Breast epithelium (tissue), 4 donors: ENCODE results near the gene ST14. TPM values are rescaled to one million over a fixed set of nuclear protein-coding genes. Genes with fewer than 3 reads are reported as not detected.
A peak's percentile ranks its signal among the peaks of the same experiment; 100 is the strongest.

Source experiments
- DNase-seq, 2 donors: peaks; one replicate each; pipeline ENCODE4 v3.0.0-alpha.2; 2019; ENCODE audit warnings: low spot score in 2 of 2
- H3K27ac ChIP-seq, 2 donors: fragments of 200-600 bp; sonication (generic) in 1 of 2; one replicate each; pipeline ENCODE4 v1.5.1; 2016 to 2019; ENCODE audit warnings: mild to moderate bottlenecking in 1 of 2
- H3K27me3 ChIP-seq, 2 donors: fragments of 200-600 bp; sonication (generic) in 1 of 2; one replicate each; pipeline versions ENCODE4 v1.5.1 to v1.6.0; 2017 to 2019; ENCODE audit warnings: control low read depth in 1 of 2, mild to moderate bottlenecking in 1 of 2
- H3K36me3 ChIP-seq: fragments of 200-600 bp; one replicate; pipeline ENCODE4 v1.5.1; 2019
- H3K4me1 ChIP-seq, 2 donors: fragments of 200-600 bp; sonication (generic); one replicate each; pipeline ENCODE4 v1.5.1; 2016 to 2019; ENCODE audit warnings: control low read depth in 1 of 2
- H3K4me3 ChIP-seq, 3 donors: fragments of 200-600 bp; sonication (generic); 1 replicate in 2 of 3; 2 replicates in 1 of 3; pipeline ENCODE4 v1.5.1; 2016 to 2019; ENCODE audit warnings: mild to moderate bottlenecking in 3 of 3, moderate library complexity in 2 of 3
- H3K9me3 ChIP-seq, 2 donors: fragments of 200-600 bp; sonication (generic) in 1 of 2; one replicate each; pipeline ENCODE4 v1.5.1; 2016 to 2019; ENCODE audit warnings: control low read depth in 1 of 2
- CTCF ChIP-seq, 3 donors: fragments of 450-650 bp; IDR thresholded peaks; one replicate each; pipeline ENCODE4 v1.5.1; 2016 to 2017; ENCODE audit warnings: antibody characterized with exemption in 3 of 3, mild to moderate bottlenecking in 3 of 3, moderate library complexity in 3 of 3
- POLR2A ChIP-seq: fragments of 450-650 bp; IDR thresholded peaks from one replicate; pipeline ENCODE4 v1.6.1; 2016; ENCODE audit warnings: antibody characterized with exemption, mild to moderate bottlenecking, moderate library complexity
- POLR2AphosphoS5 ChIP-seq, 3 donors: sonication (generic); formaldehyde crosslinking; IDR thresholded peaks; one replicate each; pipeline ENCODE4 v1.6.1; 2017; ENCODE audit warnings: antibody characterized with exemption in 3 of 3
- intact Hi-C: fragments of 100-400 bp; cut with DNase I; formaldehyde crosslinking; loops from one replicate; pipeline ENCODE4 v1.15.1; 2023; ENCODE audit warnings: low total_unique reads
- total RNA-seq, 3 donors: library from RNA; depleted of rRNA; stranded (reverse); fragments of >200 nt; gene quantifications; one replicate each; pipeline ENCODE4 v1.1.0, GENCODE V29; 2016

The ST14 gene
- total RNA-seq, 3 donors from 2014 or later: 9.9 to 89.0 (median 48.5) TPM

DNA sequence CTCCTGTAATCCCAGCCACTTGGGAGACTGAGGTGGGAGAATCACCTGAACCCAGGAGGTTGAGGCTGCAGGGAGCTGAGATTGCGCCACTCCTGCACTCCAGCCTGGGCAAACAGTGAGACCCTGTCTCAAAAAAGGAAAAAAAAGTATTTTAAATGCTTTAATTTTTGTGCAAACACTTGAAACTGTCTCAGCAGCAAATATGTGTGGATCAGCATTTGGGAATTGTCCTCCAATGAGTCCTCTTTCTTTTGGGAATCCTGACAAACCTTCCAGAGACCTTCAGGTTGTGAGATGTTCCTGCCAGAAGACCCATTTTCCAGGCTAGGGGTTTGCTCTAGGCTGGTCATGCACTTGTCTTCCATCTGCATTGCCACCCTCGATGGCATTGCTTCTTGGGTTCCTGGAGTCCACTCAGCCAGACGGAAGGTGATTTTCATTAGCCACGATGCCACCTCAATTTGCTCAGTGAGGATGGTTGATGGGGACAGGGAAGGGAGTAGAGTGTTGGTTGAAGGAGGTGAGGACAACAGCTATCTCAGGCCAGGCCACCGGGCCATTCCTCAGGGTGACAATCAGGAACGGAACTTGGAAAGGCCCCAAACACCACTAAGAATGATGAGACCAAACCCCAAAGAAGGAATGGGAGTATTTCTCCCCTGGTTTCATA is 55.4 kb downstream of the ST14 start:
- peak in 1 of 2 donors; percentile 3 for DNase-seq
- Histone ChIP-seq H3K4me3 (no peak overlapping the region), H3K27me3 (no peaks in the 10 kb centered on the region), H3K4me1 (no peaks in the 10 kb centered on the region), H3K27ac (no peak overlapping the region), H3K36me3 (no peaks in the 10 kb centered on the region), H3K9me3 (no peaks in the 10 kb centered on the region)
- intact Hi-C loops: no loop called here
- TF ChIP-seq CTCF (IDR thresholded peaks at IDR 0.05): no peak
- no peak for TF ChIP-seq POLR2A
- TF ChIP-seq POLR2AphosphoS5 (IDR thresholded peaks at IDR 0.05): no peak

DNA sequence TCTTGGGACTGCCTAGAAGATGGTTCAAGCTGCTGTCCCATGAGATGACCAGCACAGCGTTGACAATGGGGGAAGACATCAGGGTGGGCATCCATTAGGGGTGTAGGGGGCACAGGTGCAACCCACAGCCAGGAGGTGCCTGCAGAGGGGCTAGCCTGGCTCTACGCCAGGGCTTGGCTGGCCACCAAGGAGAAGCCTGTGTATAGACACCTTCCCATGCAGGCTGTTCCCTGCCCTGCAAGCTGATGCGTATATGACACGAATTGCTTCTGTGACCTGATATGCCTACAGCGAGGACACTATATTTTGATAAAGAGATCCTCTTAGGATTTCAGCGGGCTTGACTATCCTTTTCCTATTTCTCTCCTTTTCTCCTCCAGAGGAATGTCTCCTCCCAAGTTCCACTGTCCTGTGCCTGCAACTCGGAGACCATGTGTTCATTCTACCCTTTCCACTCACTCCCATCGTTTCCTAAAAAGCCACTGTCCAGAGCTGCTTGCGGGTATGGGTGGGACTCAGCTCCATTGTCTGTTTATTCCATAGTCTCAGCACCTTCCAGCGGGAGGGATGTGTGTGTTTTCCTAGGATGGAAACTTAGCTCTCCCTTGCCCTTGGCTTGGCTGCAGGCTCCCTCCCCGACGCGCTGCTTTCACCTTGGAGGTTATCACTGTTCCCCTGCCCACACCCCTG is 56.1 kb downstream of the ST14 start:
- no peak overlapping the region for H3K4me3 ChIP-seq
- no peaks in the 10 kb centered on the region for H3K27me3 ChIP-seq
- no peak overlapping the region for H3K27ac ChIP-seq
- H3K9me3 ChIP-seq: no peaks in the 10 kb centered on the region
- no peaks in the 10 kb centered on the region for H3K4me1 ChIP-seq
- intact Hi-C loops: no loop called here
- peak in 1 of 2 donors; percentile 12 for DNase-seq
- H3K36me3 ChIP-seq: no peaks in the 10 kb centered on the region
- TF ChIP-seq POLR2A (no peak), CTCF (IDR thresholded peaks at IDR 0.05) (no peak), POLR2AphosphoS5 (IDR thresholded peaks at IDR 0.05) (no peak)

- DNase-seq: peak in 1 of 2 donors; percentile 7
- H3K27ac ChIP-seq: no peak overlapping the region
- TF ChIP-seq CTCF (IDR thresholded peaks at IDR 0.05): no peak
- TF ChIP-seq POLR2AphosphoS5 (IDR thresholded peaks at IDR 0.05): no peak
- TF ChIP-seq POLR2A: no peak
- H3K27me3 ChIP-seq: no peaks in the 10 kb centered on the region
- intact Hi-C loops: no loop called here
- no peaks in the 10 kb centered on the region for H3K36me3 ChIP-seq
- no peaks in the 10 kb centered on the region for H3K4me1 ChIP-seq
- H3K9me3 ChIP-seq: no peaks in the 10 kb centered on the region
- H3K4me3 ChIP-seq: no peak overlapping the region
These were observed 56.6 kb downstream of the ST14 start for GRCh38 chr11:130216221-130216550.

DNA sequence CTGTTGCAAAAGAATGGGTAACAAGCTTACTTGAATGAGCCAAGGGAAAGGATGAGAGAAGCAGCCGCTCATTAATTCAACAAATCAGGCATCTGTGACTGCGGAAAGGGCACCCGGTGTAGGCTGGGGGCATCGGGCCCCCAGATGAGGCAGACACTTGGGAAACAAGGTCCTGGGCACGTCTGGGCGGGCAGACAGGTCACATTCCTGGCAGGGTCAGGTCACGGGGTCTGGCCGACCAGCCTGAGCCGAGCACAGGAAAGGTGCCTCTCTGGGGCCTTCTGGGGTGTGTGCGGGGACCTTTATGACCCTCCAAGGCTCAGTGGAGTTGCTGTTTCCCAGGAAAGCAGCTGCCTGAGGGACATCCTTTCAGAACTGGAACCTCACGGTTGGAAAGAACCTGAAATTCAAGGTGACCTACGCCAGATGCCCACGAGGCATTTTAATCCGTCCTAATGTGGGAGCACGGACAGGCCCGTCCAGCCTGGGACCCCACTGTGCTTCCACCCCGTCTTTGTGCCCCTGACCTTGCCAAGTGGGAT is 57.1 kb downstream of the ST14 start:
- intact Hi-C loops: no loop called here
- TF ChIP-seq POLR2AphosphoS5 (IDR thresholded peaks at IDR 0.05) (no peak), CTCF (IDR thresholded peaks at IDR 0.05) (no peak)
- no peaks in the 10 kb centered on the region for H3K36me3 ChIP-seq

More for the DNA sequence above, 57.1 kb downstream of the ST14 start:
- DNase-seq: peak in 1 of 2 donors; percentile 15
- Histone ChIP-seq H3K27me3 (no peaks in the 10 kb centered on the region), H3K27ac (no peak overlapping the region), H3K4me3 (no peak overlapping the region), H3K9me3 (no peaks in the 10 kb centered on the region), H3K4me1 (no peaks in the 10 kb centered on the region)
